ENCODE data around the gene C11orf97. TPM values are rescaled to one million over a fixed set of nuclear protein-coding genes. Genes with fewer than 3 reads are reported as not detected.
"Not testable (repeated sequence)": the region's sequence is repeated elsewhere in the genome, so short reads cannot be mapped to it uniquely, and the experiment has no call there.

The C11orf97 gene
- total RNA-seq, 1 experiment from 2014 or later, result not detected

- H3K4me3 ChIP-seq, result no peak overlapping the region
- no peaks in the 10 kb centered on the region for H3K36me3 ChIP-seq
- no peaks in the 10 kb centered on the region for H3K9me3 ChIP-seq (replicated peaks)
- H3K27ac ChIP-seq, result no peak overlapping the region
- no peaks in the 10 kb centered on the region for H3K27me3 ChIP-seq
- peak in 1 of 2 experiments; percentile 15 for DNase-seq
- H3K4me1 ChIP-seq, result no peaks in the 10 kb centered on the region
Observed at GRCh38 chr11:94537031-94537600, 24.9 kb downstream of the C11orf97 start.

- Histone ChIP-seq H3K36me3 (no peaks in the 10 kb centered on the region), H3K4me3 (no peak overlapping the region), H3K27ac (no peak overlapping the region), H3K4me1 (no peaks in the 10 kb centered on the region), H3K9me3 (replicated peaks) (no peaks in the 10 kb centered on the region), H3K27me3 (no peaks in the 10 kb centered on the region)
- no peak for DNase-seq
Observed at GRCh38 chr11:94539420-94539819, 27.2 kb downstream of the C11orf97 start.

- peak within 1 kb of the TSS; percentile 53; the same call in 1 of the 2 replicates for H3K27ac ChIP-seq
- no peaks in the 10 kb centered on the region for H3K4me1 ChIP-seq
- H3K27me3 ChIP-seq, result no peaks in the 10 kb centered on the region
- peak within 1 kb of the TSS; percentile 51 for H3K4me3 ChIP-seq
- no peaks in the 10 kb centered on the region for H3K9me3 ChIP-seq (replicated peaks)
- peak; percentile 32 to 49 for DNase-seq
- H3K36me3 ChIP-seq, result no peaks in the 10 kb centered on the region
Observed at GRCh38 chr11:94543695-94544645, 31.7 kb downstream of the C11orf97 start, which contains the start of gene FUT4. FUT4 (plus strand) TSS chr11:94543921; CDS start chr11:94544134, 213 bp downstream.

GRCh38 chr11:94544646-94545263 is 32.5 kb downstream of the C11orf97 start:
- DNase-seq, result no peak
- H3K36me3 ChIP-seq, result no peaks in the 10 kb centered on the region

GRCh38 chr11:94545264-94546161 is 33.3 kb downstream of the C11orf97 start:
- no peaks in the 10 kb centered on the region for H3K36me3 ChIP-seq
- no peaks in the 10 kb centered on the region for H3K27me3 ChIP-seq
- no peak for DNase-seq
- no peaks in the 10 kb centered on the region for H3K4me1 ChIP-seq
- H3K9me3 ChIP-seq (replicated peaks), result no peaks in the 10 kb centered on the region
- no peak overlapping the region for H3K27ac ChIP-seq
- no peak overlapping the region for H3K4me3 ChIP-seq

More at GRCh38 chr11:94544646-94545263, 32.5 kb downstream of the C11orf97 start:
- Histone ChIP-seq H3K4me1 (no peaks in the 10 kb centered on the region), H3K27me3 (no peaks in the 10 kb centered on the region), H3K27ac (no peak overlapping the region), H3K4me3 (no peak overlapping the region), H3K9me3 (replicated peaks) (no peaks in the 10 kb centered on the region)

- Histone ChIP-seq H3K27me3 (no peaks in the 10 kb centered on the region), H3K9me3 (replicated peaks) (no peaks in the 10 kb centered on the region), H3K4me1 (no peaks in the 10 kb centered on the region), H3K4me3 (no peak overlapping the region), H3K27ac (no peak overlapping the region), H3K36me3 (no peaks in the 10 kb centered on the region)
- DNase-seq, result no peak
Observed at GRCh38 chr11:94546162-94546470, 33.9 kb downstream of the C11orf97 start.

- no peaks in the 10 kb centered on the region for H3K27me3 ChIP-seq
- no peaks in the 10 kb centered on the region for H3K4me1 ChIP-seq
- H3K4me3 ChIP-seq, result no peak overlapping the region
- no peak overlapping the region for H3K27ac ChIP-seq
- no peaks in the 10 kb centered on the region for H3K36me3 ChIP-seq
- no peak for DNase-seq
- no peaks in the 10 kb centered on the region for H3K9me3 ChIP-seq (replicated peaks)
Observed at GRCh38 chr11:94546886-94547285, 34.6 kb downstream of the C11orf97 start.

- H3K36me3 ChIP-seq, result no peaks in the 10 kb centered on the region
- H3K27me3 ChIP-seq, result no peaks in the 10 kb centered on the region
- no peak overlapping the region for H3K27ac ChIP-seq
- H3K4me1 ChIP-seq, result no peaks in the 10 kb centered on the region
- H3K9me3 ChIP-seq (replicated peaks), result no peaks in the 10 kb centered on the region
- DNase-seq, result no peak
- no peak overlapping the region for H3K4me3 ChIP-seq
Observed at GRCh38 chr11:94549146-94549545, 36.9 kb downstream of the C11orf97 start.

- H3K27me3 ChIP-seq, result no peaks in the 10 kb centered on the region
Observed at GRCh38 chr11:94550513-94550912, 38.3 kb downstream of the C11orf97 start.

GRCh38 chr11:94553938-94554337 is 41.7 kb downstream of the C11orf97 start:
- H3K27ac ChIP-seq, result no peak overlapping the region

More at GRCh38 chr11:94550513-94550912, 38.3 kb downstream of the C11orf97 start:
- no peaks in the 10 kb centered on the region for H3K9me3 ChIP-seq (replicated peaks)
- H3K4me1 ChIP-seq, result no peaks in the 10 kb centered on the region
- H3K27ac ChIP-seq, result no peak overlapping the region
- H3K4me3 ChIP-seq, result no peak overlapping the region
- no peaks in the 10 kb centered on the region for H3K36me3 ChIP-seq
- DNase-seq, result no peak

GRCh38 chr11:94555752-94556329 is 43.6 kb downstream of the C11orf97 start:
- H3K27ac ChIP-seq; H3K27me3 ChIP-seq; H3K36me3 ChIP-seq; H3K4me1 ChIP-seq; DNase-seq; H3K9me3 ChIP-seq (replicated peaks); H3K4me3 ChIP-seq: not testable (repeated sequence)

More at GRCh38 chr11:94553938-94554337, 41.7 kb downstream of the C11orf97 start:
- Histone ChIP-seq H3K27me3 (no peaks in the 10 kb centered on the region), H3K4me3 (no peak overlapping the region), H3K9me3 (replicated peaks) (no peaks in the 10 kb centered on the region), H3K36me3 (no peaks in the 10 kb centered on the region), H3K4me1 (no peaks in the 10 kb centered on the region)
- DNase-seq, result peak; percentile 26 to 38

GRCh38 chr11:94557421-94557820 is 45.2 kb downstream of the C11orf97 start:
- DNase-seq, result no peak
- H3K4me1 ChIP-seq, result no peaks in the 10 kb centered on the region
- no peak overlapping the region for H3K27ac ChIP-seq
- no peak overlapping the region for H3K4me3 ChIP-seq
- H3K36me3 ChIP-seq, result no peaks in the 10 kb centered on the region
- H3K27me3 ChIP-seq, result no peaks in the 10 kb centered on the region
- no peaks in the 10 kb centered on the region for H3K9me3 ChIP-seq (replicated peaks)

GRCh38 chr11:94557992-94558391 is 45.7 kb downstream of the C11orf97 start:
- no peak for DNase-seq
- Histone ChIP-seq H3K27me3 (no peaks in the 10 kb centered on the region), H3K27ac (no peak overlapping the region), H3K4me3 (no peak overlapping the region), H3K9me3 (replicated peaks) (no peaks in the 10 kb centered on the region), H3K4me1 (no peaks in the 10 kb centered on the region), H3K36me3 (no peaks in the 10 kb centered on the region)

- Histone ChIP-seq H3K4me1 (no peaks in the 10 kb centered on the region), H3K27me3 (no peaks in the 10 kb centered on the region), H3K27ac (no peak overlapping the region), H3K4me3 (no peak overlapping the region), H3K9me3 (replicated peaks) (no peaks in the 10 kb centered on the region), H3K36me3 (no peaks in the 10 kb centered on the region)
- DNase-seq, result no peak
Observed at GRCh38 chr11:94558468-94558867, 46.2 kb downstream of the C11orf97 start.
